ENCODE measurements around the gene OR52J3.

DNA sequence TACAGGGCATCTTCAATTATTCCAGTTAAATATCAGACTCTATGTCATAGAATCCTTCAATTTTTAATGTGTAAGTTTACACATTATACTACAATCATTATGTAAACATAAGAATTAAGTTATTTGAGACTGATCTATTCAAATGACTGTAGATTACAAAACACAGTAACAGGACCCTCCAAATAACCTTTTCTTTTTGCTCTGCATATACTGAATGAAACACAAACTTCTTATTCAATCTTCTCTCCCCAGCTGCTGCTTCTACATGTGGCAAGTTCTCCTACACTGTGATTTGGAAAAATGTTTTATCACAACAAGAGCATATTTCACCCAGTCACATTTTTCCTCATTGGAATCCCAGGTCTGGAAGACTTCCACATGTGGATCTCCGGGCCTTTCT, at the start of gene OR52J3:
- no peak for TF ChIP-seq EZH2 (IDR thresholded peaks at IDR 0.05; ENCODE audit: insufficient read depth, low read length)
- TF ChIP-seq CTCF (IDR thresholded peaks at IDR 0.05; ENCODE audit: insufficient read depth, low read depth, low read length) = no peak

All from astrocyte (in vitro differentiated cells and primary cell).